HEK293 (cell line): ENCODE results near the gene CHIT1.

Source experiments
- CTCF ChIA-PET: fragments of 350-600 bp; formaldehyde crosslinking; extraction: SDS; loops from one replicate; lab custom pipeline; 2021; ENCODE audit warnings: antibody characterized with exemption; lab: Yijun Ruan, JAX
- POLR2A ChIA-PET: fragments of 300-600 bp; formaldehyde crosslinking; extraction: SDS; loops from one replicate; lab custom pipeline; 2020; ENCODE audit warnings: antibody characterized with exemption, inconsistent platforms; lab: Yijun Ruan, JAX
- H3K27ac ChIP-seq: fragments of 200-500 bp; sonication (Bioruptor generic); 2 replicates; pipeline ENCODE4 v1.5.1; 2014; ENCODE audit warnings: low read depth, low read length, control low read depth, inconsistent platforms; ENCODE audit errors: extremely low read depth
- H3K36me3 ChIP-seq, 2 experiments: fragments of 200-500 bp in 1 of 2; sonication (Bioruptor generic) in 1 of 2; 1 replicate in 1 of 2; 2 replicates in 1 of 2; pipeline ENCODE4 v1.5.1; 2014 to 2017; ENCODE audit warnings: inconsistent platforms in 2 of 2, low read length in 2 of 2; ENCODE audit not compliant: control insufficient read depth in 2 of 2, insufficient read depth in 1 of 2
- H3K4me1 ChIP-seq: fragments of 200-500 bp; sonication (Bioruptor generic); 2 replicates; pipeline ENCODE4 v1.5.1; 2014; ENCODE audit warnings: mild to moderate bottlenecking, low read length, inconsistent platforms; ENCODE audit not compliant: control insufficient read depth, insufficient read depth
- H3K4me3 ChIP-seq: 2 replicates; pipeline ENCODE4 v1.5.1; 2011; ENCODE audit warnings: low read depth, mild to moderate bottlenecking, control low read depth, low read length, moderate library complexity
- H3K9me3 ChIP-seq: fragments of 200-500 bp; sonication (Bioruptor generic); 2 replicates; pipeline ENCODE4 v1.5.1; 2014; ENCODE audit warnings: low read depth, low read length, inconsistent platforms; ENCODE audit not compliant: control insufficient read depth, insufficient read depth
- EGR2 ChIP-seq: fragments of 450-650 bp; formaldehyde crosslinking; IDR thresholded peaks from 2 replicates; pipeline ENCODE4 v1.5.1; 2016; ENCODE audit warnings: low read depth, missing biosample characterization, missing genetic modification characterization
- FEZF1 ChIP-seq: fragments of 450-650 bp; formaldehyde crosslinking; IDR thresholded peaks from 2 replicates; pipeline ENCODE4 v1.5.1; 2016; ENCODE audit warnings: missing biosample characterization, missing genetic modification characterization
- PRDM2 ChIP-seq: fragments of 450-650 bp; formaldehyde crosslinking; IDR thresholded peaks from 2 replicates; pipeline ENCODE4 v1.5.1; 2016; ENCODE audit warnings: missing biosample characterization, missing genetic modification characterization, borderline replicate concordance
- TCF7L2 ChIP-seq: IDR thresholded peaks from 2 replicates; pipeline ENCODE4 v1.6.1; 2011; ENCODE audit warnings: low read depth, mild to moderate bottlenecking, inconsistent platforms, low read length, moderate library complexity, borderline replicate concordance
- ZBTB10 ChIP-seq: fragments of 450-650 bp; formaldehyde crosslinking; IDR thresholded peaks from 2 replicates; pipeline ENCODE4 v1.5.1; 2016; ENCODE audit warnings: missing biosample characterization, missing genetic modification characterization
- ZNF10 ChIP-seq: fragments of 450-650 bp; formaldehyde crosslinking; IDR thresholded peaks from 2 replicates; pipeline ENCODE4 v1.5.1; 2017; ENCODE audit warnings: missing biosample characterization, missing genetic modification characterization
- ZNF292 ChIP-seq: fragments of 450-650 bp; formaldehyde crosslinking; IDR thresholded peaks from 2 replicates; pipeline ENCODE4 v1.5.1; 2016; ENCODE audit warnings: low read depth, missing biosample characterization, missing genetic modification characterization, borderline replicate concordance
- ZNF341 ChIP-seq: fragments of 450-650 bp; formaldehyde crosslinking; IDR thresholded peaks from 2 replicates; pipeline ENCODE4; 2016; ENCODE audit warnings: low read depth, missing biosample characterization, missing genetic modification characterization
- ZNF37A ChIP-seq: fragments of 450-650 bp; IDR thresholded peaks from 2 replicates; pipeline ENCODE4 v1.5.1; 2018; ENCODE audit warnings: missing biosample characterization, missing genetic modification characterization
- ZNF394 ChIP-seq: fragments of 450-650 bp; formaldehyde crosslinking; IDR thresholded peaks from 2 replicates; pipeline ENCODE4 v1.5.1; 2016; ENCODE audit warnings: missing biosample characterization, missing genetic modification characterization, mild to moderate bottlenecking, moderate library complexity, borderline replicate concordance
- ZNF501 ChIP-seq: fragments of 450-650 bp; formaldehyde crosslinking; IDR thresholded peaks from 2 replicates; pipeline ENCODE4 v1.5.1; 2016; ENCODE audit warnings: missing biosample characterization, missing genetic modification characterization
- ZNF548 ChIP-seq: fragments of 450-650 bp; formaldehyde crosslinking; IDR thresholded peaks from 2 replicates; pipeline ENCODE4 v1.5.1; 2016; ENCODE audit warnings: missing biosample characterization, missing genetic modification characterization
- ZNF768 ChIP-seq: fragments of 450-650 bp; formaldehyde crosslinking; IDR thresholded peaks from 2 replicates; pipeline ENCODE4 v1.5.1; 2018; ENCODE audit warnings: missing biosample characterization, mild to moderate bottlenecking, missing genetic modification characterization
- ZNF837 ChIP-seq: fragments of 450-650 bp; formaldehyde crosslinking; IDR thresholded peaks from 2 replicates; pipeline ENCODE4 v1.5.1; 2016; ENCODE audit warnings: missing biosample characterization, missing genetic modification characterization
- TF ChIP-seq, protein P1 (sequence below): fragments of 450-650 bp; formaldehyde crosslinking; IDR thresholded peaks from 2 replicates; pipeline ENCODE4 v1.5.1; 2016; ENCODE audit warnings: missing biosample characterization, missing genetic modification characterization, borderline replicate concordance
- TF ChIP-seq, protein P2 (sequence below): fragments of 450-650 bp; formaldehyde crosslinking; IDR thresholded peaks from 2 replicates; pipeline ENCODE4 v1.5.1; 2016; ENCODE audit warnings: missing biosample characterization, missing genetic modification characterization
- TF ChIP-seq, protein P3 (sequence below): sonication (generic); formaldehyde crosslinking; IDR thresholded peaks from 2 replicates; pipeline ENCODE4 v1.8.1; 2022; ENCODE audit warnings: mild to moderate bottlenecking, moderate library complexity, missing genetic modification reagents

CHIT1 gene

DNA sequence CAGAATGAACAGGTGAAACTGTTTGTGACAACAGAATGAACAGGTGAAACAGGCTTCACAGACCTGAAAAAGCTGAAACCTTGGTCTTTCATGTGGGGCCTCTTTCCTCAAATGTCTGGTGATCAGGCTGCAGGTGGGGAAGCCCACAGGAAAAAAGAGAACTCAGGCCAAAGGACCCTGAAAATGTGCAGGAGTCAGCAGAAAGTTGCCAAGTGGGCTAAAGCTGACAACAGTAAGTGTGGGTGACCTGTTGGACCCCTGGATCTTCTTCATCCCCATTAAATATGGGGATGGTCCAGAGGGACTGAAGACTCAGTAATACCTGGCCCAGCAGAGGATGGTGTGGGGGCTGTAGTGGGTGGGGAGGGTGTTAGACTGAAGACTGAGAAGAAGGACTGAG lies 9.1 kb upstream of the CHIT1 start:
- H3K27ac ChIP-seq: no peak overlapping the region
- TF ChIP-seq EGR2 (no peak), TCF7L2 (no peak), ZNF341 (tag by site-specific recombination) (no peak), FEZF1 (tag by site-specific recombination) (no peak), ZNF37A (tag by site-specific recombination) (no peak), ZNF394 (tag by site-specific recombination) (no peak), ZBTB10 (tag by site-specific recombination) (no peak), ZNF837 (tag by site-specific recombination) (no peak), ZNF292 (tag by site-specific recombination) (no peak), ZNF548 (tag by site-specific recombination) (no peak), ZNF10 (tag by site-specific recombination) (no peak), PRDM2 (tag by site-specific recombination) (no peak), ZNF501 (tag by site-specific recombination) (no peak), ZNF768 (tag by site-specific recombination) (no peak)
- TF ChIP-seq, protein P1, sequence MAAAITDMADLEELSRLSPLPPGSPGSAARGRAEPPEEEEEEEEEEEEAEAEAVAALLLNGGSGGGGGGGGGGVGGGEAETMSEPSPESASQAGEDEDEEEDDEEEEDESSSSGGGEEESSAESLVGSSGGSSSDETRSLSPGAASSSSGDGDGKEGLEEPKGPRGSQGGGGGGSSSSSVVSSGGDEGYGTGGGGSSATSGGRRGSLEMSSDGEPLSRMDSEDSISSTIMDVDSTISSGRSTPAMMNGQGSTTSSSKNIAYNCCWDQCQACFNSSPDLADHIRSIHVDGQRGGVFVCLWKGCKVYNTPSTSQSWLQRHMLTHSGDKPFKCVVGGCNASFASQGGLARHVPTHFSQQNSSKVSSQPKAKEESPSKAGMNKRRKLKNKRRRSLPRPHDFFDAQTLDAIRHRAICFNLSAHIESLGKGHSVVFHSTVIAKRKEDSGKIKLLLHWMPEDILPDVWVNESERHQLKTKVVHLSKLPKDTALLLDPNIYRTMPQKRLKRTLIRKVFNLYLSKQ (tag by site-specific recombination): no peak
- TF ChIP-seq, protein P2, sequence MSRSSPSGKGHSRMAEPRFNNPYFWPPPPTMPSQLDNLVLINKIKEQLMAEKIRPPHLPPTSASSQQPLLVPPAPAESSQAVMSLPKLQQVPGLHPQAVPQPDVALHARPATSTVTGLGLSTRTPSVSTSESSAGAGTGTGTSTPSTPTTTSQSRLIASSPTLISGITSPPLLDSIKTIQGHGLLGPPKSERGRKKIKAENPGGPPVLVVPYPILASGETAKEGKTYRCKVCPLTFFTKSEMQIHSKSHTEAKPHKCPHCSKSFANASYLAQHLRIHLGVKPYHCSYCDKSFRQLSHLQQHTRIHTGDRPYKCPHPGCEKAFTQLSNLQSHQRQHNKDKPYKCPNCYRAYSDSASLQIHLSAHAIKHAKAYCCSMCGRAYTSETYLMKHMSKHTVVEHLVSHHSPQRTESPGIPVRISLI (tag by site-specific recombination): no peak
- TF ChIP-seq, protein P3, sequence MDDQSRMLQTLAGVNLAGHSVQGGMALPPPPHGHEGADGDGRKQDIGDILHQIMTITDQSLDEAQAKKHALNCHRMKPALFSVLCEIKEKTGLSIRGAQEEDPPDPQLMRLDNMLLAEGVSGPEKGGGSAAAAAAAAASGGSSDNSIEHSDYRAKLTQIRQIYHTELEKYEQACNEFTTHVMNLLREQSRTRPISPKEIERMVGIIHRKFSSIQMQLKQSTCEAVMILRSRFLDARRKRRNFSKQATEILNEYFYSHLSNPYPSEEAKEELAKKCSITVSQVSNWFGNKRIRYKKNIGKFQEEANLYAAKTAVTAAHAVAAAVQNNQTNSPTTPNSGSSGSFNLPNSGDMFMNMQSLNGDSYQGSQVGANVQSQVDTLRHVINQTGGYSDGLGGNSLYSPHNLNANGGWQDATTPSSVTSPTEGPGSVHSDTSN (CRISPR knock-in tag): no peak
- POLR2A ChIA-PET: no interaction called here
- CTCF ChIA-PET: interaction anchor here (0.6 to 1.9 kb wide), 3 partner anchors 22 to 213 kb away, joined by 3 to 6 read pairs (median 4); no protein-coding TSS in a partner anchor
- no peaks in the 10 kb centered on the region for H3K4me1 ChIP-seq
- H3K36me3 ChIP-seq: no peaks in the 10 kb centered on the region
- no peak overlapping the region for H3K4me3 ChIP-seq
- no peaks in the 10 kb centered on the region for H3K9me3 ChIP-seq
